DOHH2 (cell line): ENCODE data around the gene LPAR1.

Experiments
- H3F3A ChIP-seq: fragments of 200-600 bp; sonication (generic), shearing (Covaris generic); 2 replicates; pipeline ENCODE4 v1.6.0; 2016; ENCODE audit warnings: antibody characterized with exemption, mild to moderate bottlenecking; ENCODE audit not compliant: control insufficient read depth, insufficient read depth
- H3K27ac ChIP-seq: fragments of 200-600 bp; sonication (generic); 2 replicates; pipeline ENCODE4 v1.5.1; 2014; ENCODE audit warnings: low read depth, mild to moderate bottlenecking, low read length, moderate library complexity
- H3K27me3 ChIP-seq: fragments of 200-600 bp; sonication (generic); 2 replicates; pipeline ENCODE4 v1.6.1; 2014; ENCODE audit warnings: mild to moderate bottlenecking, low read length, mixed read lengths; ENCODE audit not compliant: control insufficient read depth
- H3K36me3 ChIP-seq: fragments of 200-600 bp; sonication (generic); 2 replicates; pipeline ENCODE4 v1.6.1; 2014; ENCODE audit warnings: mild to moderate bottlenecking, low read length, moderate library complexity, mixed read lengths; ENCODE audit not compliant: control insufficient read depth
- H3K4me1 ChIP-seq: fragments of 200-600 bp; sonication (generic); 2 replicates; pipeline ENCODE4 v1.6.1; 2014; ENCODE audit warnings: mild to moderate bottlenecking, low read length, mixed read lengths; ENCODE audit not compliant: control insufficient read depth
- H3K4me2 ChIP-seq: fragments of 200-600 bp; sonication (generic); 2 replicates; pipeline ENCODE4 v1.6.0; 2014; ENCODE audit warnings: mild to moderate bottlenecking, low read length, moderate library complexity
- H3K4me3 ChIP-seq: fragments of 200-600 bp; sonication (generic); 2 replicates; pipeline ENCODE4 v1.5.1; 2014; ENCODE audit warnings: mild to moderate bottlenecking, low read length, mixed read lengths
- H3K79me2 ChIP-seq: fragments of 200-600 bp; sonication (generic); 2 replicates; pipeline ENCODE4 v1.6.1; 2014; ENCODE audit warnings: mild to moderate bottlenecking, low read length, mixed read lengths; ENCODE audit not compliant: control insufficient read depth
- H3K9me2 ChIP-seq: fragments of 200-600 bp; sonication (generic); replicated peaks from 2 replicates; pipeline ENCODE4 v1.6.1; 2014; ENCODE audit warnings: mild to moderate bottlenecking, low read length, mixed read lengths; ENCODE audit not compliant: control insufficient read depth
- H3K9me3 ChIP-seq: fragments of 200-600 bp; sonication (generic); 2 replicates; pipeline ENCODE4 v1.6.1; 2014; ENCODE audit warnings: antibody characterized with exemption, low read length, mixed read lengths; ENCODE audit not compliant: control insufficient read depth, insufficient read depth
- H4K20me1 ChIP-seq: fragments of 200-600 bp; sonication (generic); 2 replicates; pipeline ENCODE4 v1.6.0; 2014; ENCODE audit warnings: low read depth, mild to moderate bottlenecking, antibody characterized with exemption, low read length, moderate library complexity; ENCODE audit not compliant: control insufficient read depth, insufficient read depth
- CTCF ChIP-seq: fragments of 200-600 bp; sonication (generic); IDR thresholded peaks from one replicate; pipeline ENCODE4 v1.5.1; 2014; ENCODE audit warnings: antibody characterized with exemption, mild to moderate bottlenecking, low read depth, low read length; ENCODE audit not compliant: poor library complexity, severe bottlenecking
- EZH2phosphoT487 ChIP-seq: fragments of 200-600 bp; sonication (generic); IDR thresholded peaks from 2 replicates; pipeline ENCODE4 v1.6.1; 2017; ENCODE audit warnings: borderline replicate concordance, mild to moderate bottlenecking, antibody characterized with exemption, low read length, moderate library complexity, mixed read lengths

The LPAR1 gene

GRCh38 chr9:111016426-111017045 lies 21.7 kb downstream of the LPAR1 start:
- H3K27ac ChIP-seq, result no peak overlapping the region
- TF ChIP-seq EZH2phosphoT487 (no peak), CTCF (no peak)

DNA sequence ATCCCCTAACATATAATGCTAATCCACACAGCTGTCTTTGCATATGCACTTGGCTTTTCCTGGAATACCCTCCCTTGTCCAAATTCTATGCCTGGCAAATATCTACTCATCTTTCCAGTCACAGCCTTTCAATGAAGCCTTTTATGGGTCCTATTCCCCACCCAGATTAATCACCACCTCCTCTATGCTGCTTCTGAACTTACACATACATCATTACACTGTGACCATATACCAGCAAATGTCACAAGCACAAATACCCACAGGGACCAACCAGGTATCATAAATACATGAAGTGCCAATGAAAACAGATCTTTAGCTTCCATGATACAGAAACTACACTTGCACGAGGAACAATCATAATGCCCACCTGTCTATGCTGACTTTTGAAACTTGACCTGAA lies 22.3 kb downstream of the LPAR1 start:
- H3K27ac ChIP-seq, result no peak overlapping the region
- H3K79me2 ChIP-seq, result no peaks in the 10 kb centered on the region
- H3K4me3 ChIP-seq, result no peak overlapping the region
- TF ChIP-seq CTCF (no peak), EZH2phosphoT487 (no peak)
- H3K9me2 ChIP-seq, result no peaks in the 10 kb centered on the region
- peaks cover 9% of the 10 kb centered on the region; the same call in 1 of the 2 replicates for H3K4me1 ChIP-seq
- H3K9me3 ChIP-seq, result no peaks in the 10 kb centered on the region
- no peaks in the 10 kb centered on the region for H4K20me1 ChIP-seq
- no peak overlapping the region for H3K4me2 ChIP-seq
- H3K27me3 ChIP-seq, result no peaks in the 10 kb centered on the region
- H3F3A ChIP-seq, result no peaks in the 10 kb centered on the region
- H3K36me3 ChIP-seq, result no peaks in the 10 kb centered on the region

More at GRCh38 chr9:111016426-111017045, 21.7 kb downstream of the LPAR1 start:
- Histone ChIP-seq H3K4me1 (peaks cover 9% of the 10 kb centered on the region; the same call in 1 of the 2 replicates), H3F3A (no peaks in the 10 kb centered on the region), H3K9me3 (no peaks in the 10 kb centered on the region), H3K79me2 (no peaks in the 10 kb centered on the region), H3K36me3 (no peaks in the 10 kb centered on the region), H4K20me1 (no peaks in the 10 kb centered on the region), H3K27me3 (no peaks in the 10 kb centered on the region), H3K9me2 (no peaks in the 10 kb centered on the region), H3K4me3 (no peak overlapping the region), H3K4me2 (no peak overlapping the region)

DNA sequence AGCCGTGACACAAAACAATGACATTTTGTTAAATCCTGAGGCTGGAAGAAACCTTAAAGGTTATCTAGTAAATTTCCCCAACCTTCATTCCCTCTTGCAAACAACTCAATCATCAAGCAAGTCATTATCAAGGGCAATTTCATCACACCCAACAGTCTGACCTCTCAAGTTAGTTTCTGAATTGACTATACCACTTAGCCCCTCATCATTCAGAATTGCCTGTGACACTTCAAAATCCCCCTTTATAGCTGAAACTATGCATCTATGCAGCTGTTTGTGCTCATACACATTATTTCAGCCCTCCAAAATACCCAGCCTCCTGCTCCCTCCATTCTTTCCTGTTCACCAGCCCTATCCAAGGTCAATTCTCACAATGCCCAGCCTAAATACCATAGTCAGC lies 24.6 kb downstream of the LPAR1 start:
- TF ChIP-seq CTCF, result no peak
- TF ChIP-seq EZH2phosphoT487, result no peak
- no peaks in the 10 kb centered on the region for H3F3A ChIP-seq
- H3K9me2 ChIP-seq, result no peaks in the 10 kb centered on the region
- H3K9me3 ChIP-seq, result no peaks in the 10 kb centered on the region
- no peaks in the 10 kb centered on the region for H3K79me2 ChIP-seq
- H3K27ac ChIP-seq, result no peak overlapping the region
- H3K36me3 ChIP-seq, result no peaks in the 10 kb centered on the region
- peaks cover 9% of the 10 kb centered on the region; the same call in 1 of the 2 replicates for H3K4me1 ChIP-seq
- H3K27me3 ChIP-seq, result no peaks in the 10 kb centered on the region
- H3K4me3 ChIP-seq, result no peak overlapping the region
- no peak overlapping the region for H3K4me2 ChIP-seq
- H4K20me1 ChIP-seq, result no peaks in the 10 kb centered on the region
